ENCODE measurements around the gene COLEC12.

COLEC12 gene

DNA sequence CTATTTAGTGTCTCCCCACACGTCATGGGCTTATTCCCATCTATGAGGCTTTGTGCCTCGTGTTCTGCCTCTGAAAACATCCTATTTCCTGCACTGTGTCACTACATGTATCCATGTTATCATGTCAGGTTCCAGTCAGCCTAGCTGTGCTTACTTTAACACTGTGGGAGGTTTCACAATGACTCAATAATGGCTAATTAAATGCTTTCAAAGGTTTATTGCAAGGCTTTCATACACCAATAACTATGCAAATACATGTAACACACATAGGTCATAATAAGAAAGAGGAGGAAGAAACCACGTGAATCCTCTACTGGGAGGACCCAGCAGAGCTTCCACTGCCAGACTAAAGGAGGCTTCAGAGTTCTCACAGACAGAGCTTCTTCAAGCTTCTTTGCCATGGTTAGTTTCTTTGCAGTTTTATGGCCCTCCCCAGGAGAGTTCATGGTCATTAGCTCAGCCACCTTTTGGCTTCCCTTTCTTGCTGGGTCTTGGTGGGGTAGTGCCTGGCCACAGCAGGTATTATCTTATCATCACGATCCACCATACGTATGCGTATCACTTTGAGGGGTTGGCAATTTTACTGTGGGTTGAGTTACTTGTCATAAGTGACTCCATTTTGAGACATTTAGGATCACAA is 5.1 kb upstream of the COLEC12 start:
- DNase-seq, result no peak

- no peak for DNase-seq
Observed at GRCh38 chr18:501406-501714, 859 bp upstream of the COLEC12 start.

- DNase-seq, result no peak
Observed at GRCh38 chr18:499776-500631, 497 bp downstream of the COLEC12 start.

DNA sequence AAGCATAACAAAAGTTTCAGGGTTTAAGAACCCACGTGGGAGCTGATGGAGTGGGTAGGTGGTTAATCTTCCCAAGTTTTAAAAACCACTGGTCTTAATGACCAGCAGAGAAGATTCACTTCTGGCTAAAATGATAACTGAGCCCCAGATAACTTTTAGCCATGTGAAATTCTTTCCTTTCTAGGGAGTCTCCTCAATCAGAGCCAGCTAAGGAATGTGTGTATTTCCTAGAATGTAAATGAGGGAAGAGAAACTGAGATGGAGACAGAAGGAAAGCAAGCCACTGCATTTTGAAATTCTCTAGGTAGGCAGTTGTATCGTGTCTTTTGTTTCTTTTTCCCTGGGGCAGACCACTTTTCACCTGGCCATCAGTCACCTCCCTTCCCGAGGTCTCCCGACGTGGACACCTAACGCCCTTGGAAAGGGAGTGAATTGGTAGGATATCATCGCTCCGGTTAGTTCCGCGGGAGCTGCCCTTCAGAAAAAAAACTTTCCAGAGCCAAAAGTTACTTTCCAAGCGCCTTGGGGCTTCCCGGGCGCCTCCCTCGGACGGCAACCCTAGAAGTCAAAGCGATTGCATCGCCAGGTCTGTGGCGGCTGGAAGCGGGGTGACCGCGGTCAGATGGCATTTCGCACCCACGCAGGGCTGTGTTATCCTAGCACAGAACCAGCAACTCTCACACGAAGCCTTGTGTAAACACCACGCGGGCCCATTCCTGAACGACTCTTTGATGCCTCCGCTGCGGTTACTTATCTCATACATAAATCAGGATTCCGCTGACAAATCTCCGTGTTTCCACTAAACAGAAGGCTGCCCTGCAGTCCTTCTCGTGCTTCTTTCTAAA is 1.3 kb downstream of the COLEC12 start:
- no peak for DNase-seq

- DNase-seq, result no peak
Observed at GRCh38 chr18:497688-498087, 2.8 kb downstream of the COLEC12 start.

- no peak for DNase-seq
Observed at GRCh38 chr18:495452-495851, 5.0 kb downstream of the COLEC12 start.

GRCh38 chr18:495017-495416 is 5.5 kb downstream of the COLEC12 start:
- DNase-seq, result no peak

DNA sequence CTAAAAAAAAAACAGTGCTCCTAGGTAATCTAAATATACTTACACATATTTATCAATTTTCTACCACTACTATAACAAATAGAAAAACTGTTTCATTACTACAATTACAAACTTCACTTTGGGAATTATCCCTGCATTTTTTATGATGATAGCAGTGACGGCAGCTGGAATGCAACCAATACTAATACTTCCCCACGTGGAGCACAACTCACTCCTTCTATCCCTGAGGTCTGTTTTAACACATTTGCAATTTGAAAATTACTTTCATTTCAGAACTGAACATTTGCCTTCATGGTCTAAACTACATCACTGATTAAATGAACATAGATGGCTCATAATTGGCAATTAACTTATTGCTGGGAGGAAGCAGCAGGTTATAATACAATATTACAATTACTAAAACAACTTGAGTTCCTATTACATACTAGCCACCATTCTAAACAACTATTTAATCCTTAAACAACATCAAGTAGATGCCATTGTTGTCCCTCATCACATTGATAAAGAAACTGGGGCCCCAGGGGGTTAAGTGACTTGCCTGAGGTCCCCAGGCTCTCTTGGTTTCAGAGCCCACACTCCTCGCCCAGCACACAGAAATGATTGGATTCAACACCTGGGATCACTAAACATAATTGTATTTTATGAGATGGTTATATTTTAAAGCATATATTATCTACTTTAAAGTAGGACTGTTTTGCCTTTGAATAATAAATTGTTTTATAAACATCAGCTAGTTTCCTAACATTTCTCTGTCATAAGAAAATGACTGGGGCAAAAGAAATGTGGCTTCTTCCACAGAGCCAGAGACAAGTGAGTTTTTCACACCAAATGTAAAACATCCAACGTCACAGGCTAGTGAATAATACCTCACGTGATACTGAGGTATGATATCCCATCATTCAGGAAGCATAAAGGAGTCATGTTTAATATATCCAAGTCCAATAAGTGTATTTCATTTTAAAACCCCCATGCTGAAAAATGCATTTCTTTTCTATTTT is 6.2 kb downstream of the COLEC12 start:
- no peak for DNase-seq

DNA sequence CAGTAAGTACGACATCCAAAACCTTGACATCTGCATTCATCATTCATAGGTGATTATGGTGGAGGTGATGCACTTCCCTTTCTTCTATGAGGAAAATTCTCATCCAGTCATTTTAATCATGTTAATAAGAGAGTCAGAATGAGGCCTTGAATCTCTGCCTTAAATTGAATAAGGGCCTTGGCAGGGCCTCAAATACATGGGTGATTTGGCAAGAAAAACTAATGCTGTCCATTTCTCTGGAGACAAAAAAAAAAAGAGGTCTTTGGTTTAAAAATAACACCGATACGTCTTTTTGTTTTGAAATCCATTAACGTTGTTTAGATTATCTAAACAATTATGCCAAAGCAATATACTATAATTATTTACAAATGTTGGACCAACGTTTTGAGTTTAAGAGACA is 8.1 kb downstream of the COLEC12 start:
- no peak for DNase-seq

GRCh38 chr18:490624-491023 is 9.9 kb downstream of the COLEC12 start:
- DNase-seq, result no peak

GRCh38 chr18:490024-490366 is 10.5 kb downstream of the COLEC12 start:
- no peak for DNase-seq

- no peak for DNase-seq
Observed at GRCh38 chr18:489244-490023, 11.1 kb downstream of the COLEC12 start.

GRCh38 chr18:486929-487740 is 13.4 kb downstream of the COLEC12 start:
- DNase-seq, result no peak

GRCh38 chr18:484749-485464 is 15.6 kb downstream of the COLEC12 start:
- no peak for DNase-seq

DNA sequence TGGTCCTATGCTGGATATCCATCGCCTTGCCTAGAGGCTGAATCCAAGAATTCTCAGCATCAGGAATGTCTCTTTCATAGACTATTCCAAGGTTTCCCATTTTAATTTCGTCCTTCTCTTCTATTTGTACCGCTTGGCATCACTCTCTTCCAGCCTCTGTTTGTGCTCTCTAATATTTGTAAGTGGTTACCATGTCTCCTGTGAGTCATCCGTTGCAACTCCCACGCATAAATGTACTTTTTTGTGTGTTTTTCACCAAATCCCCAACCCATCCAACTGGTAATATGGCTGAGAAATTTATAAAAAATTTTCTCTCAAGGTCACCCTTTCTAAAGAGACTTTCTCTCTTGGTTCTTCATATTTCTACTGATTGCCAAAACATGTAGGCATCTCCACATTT is 21.8 kb downstream of the COLEC12 start:
- DNase-seq, result no peak

DNA sequence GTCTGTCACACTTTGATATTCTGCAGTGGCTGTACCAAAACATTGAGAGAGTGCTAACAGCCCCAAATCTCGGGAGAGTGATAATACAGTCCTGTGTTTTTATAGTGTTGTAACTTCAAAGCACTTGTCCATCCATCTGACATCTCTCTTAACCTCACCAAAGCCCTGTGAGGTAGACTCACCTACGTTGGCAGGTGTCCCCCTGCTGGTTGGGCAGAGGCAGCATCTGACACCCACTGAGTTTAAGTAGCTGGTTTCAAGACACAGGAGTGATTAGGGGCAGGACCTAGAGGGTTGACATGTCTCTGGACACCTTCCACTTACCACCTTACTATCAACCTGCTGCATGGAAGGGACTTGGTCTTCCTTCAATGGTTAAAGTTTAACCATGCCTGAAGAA is 22.9 kb downstream of the COLEC12 start:
- DNase-seq, result no peak

DNA sequence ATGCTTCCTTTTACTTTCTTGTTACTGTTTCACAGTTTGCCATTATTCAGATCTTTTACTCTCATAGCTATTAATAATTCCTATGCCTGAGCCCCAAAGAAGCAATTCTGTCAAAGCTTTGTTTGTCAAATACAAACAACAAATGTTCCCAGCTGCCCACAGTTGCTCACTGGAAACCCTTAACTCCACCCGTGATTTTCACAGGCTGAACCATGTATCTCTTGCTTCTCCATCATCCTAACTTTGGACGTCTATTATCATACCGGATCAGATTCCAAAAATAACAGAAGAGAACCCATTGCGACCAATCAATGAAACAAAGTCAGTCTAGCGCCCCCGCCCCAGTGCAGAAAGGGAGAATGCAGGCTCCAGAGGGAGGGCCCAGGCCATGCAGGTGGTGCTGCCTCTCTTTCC is 24.2 kb downstream of the COLEC12 start:
- no peak for DNase-seq

GRCh38 chr18:475202-476031 is 25.1 kb downstream of the COLEC12 start:
- DNase-seq, result no peak

DNA sequence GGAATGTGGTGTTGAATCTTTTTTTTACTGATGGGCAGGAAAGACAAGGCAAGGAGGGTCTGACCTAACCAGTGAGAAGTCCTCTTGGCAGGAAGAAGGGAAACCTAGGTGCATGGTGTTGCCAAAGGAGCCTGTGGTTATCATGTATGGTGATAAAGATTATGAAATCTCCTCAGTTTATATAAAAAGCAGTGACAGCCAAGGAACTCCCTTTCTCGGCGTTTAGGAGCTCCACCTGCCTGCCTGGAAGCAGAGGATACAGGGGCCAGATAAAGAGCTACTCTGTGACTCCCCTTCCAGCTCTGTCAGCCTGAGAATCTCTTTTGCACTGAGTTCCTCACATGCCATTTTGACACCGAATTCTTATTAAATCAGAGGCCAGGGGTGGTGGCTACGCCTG is 26.1 kb downstream of the COLEC12 start:
- no peak for DNase-seq

Measured in SHP77 treated with DMSO at 0.1 percent for 48 hours (cell line).